ENCODE measurements around the gene HSD17B4. TPM values are rescaled to one million over a fixed set of nuclear protein-coding genes. Genes with fewer than 3 reads are reported as not detected.

HSD17B4 gene
- total RNA-seq, 2 donors from 2014 or later = 93.7 to 225 TPM

GRCh38 chr5:119532637-119533036 is 80.3 kb downstream of the HSD17B4 start:
- intact Hi-C loops (cut with DNase I) = no loop called here
- no peaks in the 10 kb centered on the region for H3K27me3 ChIP-seq (replicated peaks; ENCODE audit: insufficient read depth)
- no peaks in the 10 kb centered on the region for H3K9me3 ChIP-seq
- H3K4me1 ChIP-seq (replicated peaks) = peaks cover 2% of the 10 kb centered on the region
- no peaks in the 10 kb centered on the region for H3K36me3 ChIP-seq
- H3K4me3 ChIP-seq = no peak overlapping the region
- TF ChIP-seq POLR2A (IDR thresholded peaks at IDR 0.05) (no peak), POLR2AphosphoS5 (IDR thresholded peaks at IDR 0.05) (no peak)
- TF ChIP-seq, protein P1, sequence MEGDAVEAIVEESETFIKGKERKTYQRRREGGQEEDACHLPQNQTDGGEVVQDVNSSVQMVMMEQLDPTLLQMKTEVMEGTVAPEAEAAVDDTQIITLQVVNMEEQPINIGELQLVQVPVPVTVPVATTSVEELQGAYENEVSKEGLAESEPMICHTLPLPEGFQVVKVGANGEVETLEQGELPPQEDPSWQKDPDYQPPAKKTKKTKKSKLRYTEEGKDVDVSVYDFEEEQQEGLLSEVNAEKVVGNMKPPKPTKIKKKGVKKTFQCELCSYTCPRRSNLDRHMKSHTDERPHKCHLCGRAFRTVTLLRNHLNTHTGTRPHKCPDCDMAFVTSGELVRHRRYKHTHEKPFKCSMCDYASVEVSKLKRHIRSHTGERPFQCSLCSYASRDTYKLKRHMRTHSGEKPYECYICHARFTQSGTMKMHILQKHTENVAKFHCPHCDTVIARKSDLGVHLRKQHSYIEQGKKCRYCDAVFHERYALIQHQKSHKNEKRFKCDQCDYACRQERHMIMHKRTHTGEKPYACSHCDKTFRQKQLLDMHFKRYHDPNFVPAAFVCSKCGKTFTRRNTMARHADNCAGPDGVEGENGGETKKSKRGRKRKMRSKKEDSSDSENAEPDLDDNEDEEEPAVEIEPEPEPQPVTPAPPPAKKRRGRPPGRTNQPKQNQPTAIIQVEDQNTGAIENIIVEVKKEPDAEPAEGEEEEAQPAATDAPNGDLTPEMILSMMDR (IDR thresholded peaks at IDR 0.05) = no peak
- H3K27ac ChIP-seq = no peak overlapping the region
- 80% methylated on average over 3 of the region's 3 CpGs for WGBS
- no peak for DNase-seq (ENCODE audit: low spot score)

DNA sequence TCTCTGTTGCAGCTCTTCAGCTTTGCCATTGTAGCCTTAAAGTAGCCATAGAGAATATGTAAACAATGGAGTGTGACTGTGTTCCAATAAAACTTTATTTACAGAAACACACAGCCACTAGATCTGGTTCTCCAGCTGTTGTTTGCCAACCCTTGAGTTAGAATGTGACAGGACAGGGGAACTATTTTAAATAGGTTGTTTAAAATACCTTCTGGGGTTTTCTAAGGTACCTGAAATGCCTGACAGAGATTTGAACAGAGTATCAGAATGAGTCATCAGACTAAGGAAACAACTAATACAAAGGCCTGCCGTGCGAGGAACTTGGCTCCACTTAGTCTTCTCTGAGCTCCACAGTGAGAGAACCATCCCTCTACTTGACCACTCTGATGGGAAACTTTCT is 85.4 kb downstream of the HSD17B4 start:
- no peak for DNase-seq (ENCODE audit: low spot score)
- 33% methylated on average over 2 of the region's 2 CpGs for WGBS
- intact Hi-C loops (cut with DNase I) = no loop called here

DNA sequence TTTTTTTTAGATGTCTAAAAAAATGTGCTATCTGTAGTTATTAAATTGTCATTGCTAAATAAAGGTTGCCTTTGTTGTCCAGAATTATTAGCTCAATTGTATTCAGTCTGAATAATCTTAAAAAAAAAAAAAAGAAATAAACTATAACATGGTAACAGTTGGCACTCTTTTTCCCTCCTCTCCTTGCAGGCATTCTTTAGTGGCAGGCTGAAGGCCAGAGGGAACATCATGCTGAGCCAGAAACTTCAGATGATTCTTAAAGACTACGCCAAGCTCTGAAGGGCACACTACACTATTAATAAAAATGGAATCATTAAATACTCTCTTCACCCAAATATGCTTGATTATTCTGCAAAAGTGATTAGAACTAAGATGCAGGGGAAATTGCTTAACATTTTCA is 89.4 kb downstream of the HSD17B4 start:
- Histone ChIP-seq H3K36me3 (no peaks in the 10 kb centered on the region), H3K9me3 (no peaks in the 10 kb centered on the region), H3K4me3 (no peak overlapping the region), H3K4me1 (replicated peaks) (no peaks in the 10 kb centered on the region), H3K27me3 (replicated peaks; ENCODE audit: insufficient read depth) (no peaks in the 10 kb centered on the region), H3K27ac (no peak overlapping the region)
- TF ChIP-seq, protein P1 (IDR thresholded peaks at IDR 0.05) = no peak
- TF ChIP-seq POLR2A (IDR thresholded peaks at IDR 0.05) (no peak), POLR2AphosphoS5 (IDR thresholded peaks at IDR 0.05) (no peak)
- WGBS = 54% methylated on average over 1 of the region's 1 CpG
- DNase-seq (ENCODE audit: low spot score) = no peak
- intact Hi-C loops (cut with DNase I) = no loop called here

More for the DNA sequence above, 85.4 kb downstream of the HSD17B4 start:
- Histone ChIP-seq H3K4me1 (replicated peaks) (no peaks in the 10 kb centered on the region), H3K36me3 (no peaks in the 10 kb centered on the region), H3K27me3 (replicated peaks; ENCODE audit: insufficient read depth) (no peaks in the 10 kb centered on the region), H3K4me3 (no peak overlapping the region), H3K27ac (no peak overlapping the region), H3K9me3 (no peaks in the 10 kb centered on the region)
- TF ChIP-seq POLR2AphosphoS5 (IDR thresholded peaks at IDR 0.05) = peak; percentile 28
- TF ChIP-seq, protein P1 (IDR thresholded peaks at IDR 0.05) = no peak

DNA sequence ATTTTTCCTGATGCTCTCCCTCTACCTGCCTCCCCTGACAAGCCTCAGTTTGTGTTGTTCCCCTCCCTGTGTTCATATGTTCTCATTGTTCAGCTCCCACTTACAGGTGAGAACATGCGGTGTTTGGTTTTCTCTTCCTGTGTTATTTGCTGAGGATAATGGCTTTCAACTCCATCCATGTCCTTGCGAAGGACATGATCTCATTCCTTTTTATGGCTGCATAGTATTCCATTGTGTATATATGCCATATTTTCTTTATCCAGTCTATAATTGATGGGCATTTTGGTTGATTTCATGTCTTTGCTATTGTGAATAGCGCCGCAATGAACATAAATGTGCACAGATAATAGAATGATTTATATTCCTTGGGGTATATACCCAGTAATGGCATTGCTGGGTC is 99.5 kb downstream of the HSD17B4 start:
- intact Hi-C loops (cut with DNase I) = no loop called here
- Histone ChIP-seq H3K36me3 (no peaks in the 10 kb centered on the region), H3K4me1 (replicated peaks) (no peaks in the 10 kb centered on the region), H3K27ac (no peak overlapping the region), H3K9me3 (no peaks in the 10 kb centered on the region), H3K27me3 (replicated peaks; ENCODE audit: insufficient read depth) (no peaks in the 10 kb centered on the region), H3K4me3 (no peak overlapping the region)
- over 99% methylated on average over 4 of the region's 4 CpGs for WGBS
- TF ChIP-seq POLR2A (IDR thresholded peaks at IDR 0.05) = no peak
- no peak for TF ChIP-seq POLR2AphosphoS5 (IDR thresholded peaks at IDR 0.05)
- TF ChIP-seq, protein P1 (IDR thresholded peaks at IDR 0.05) = no peak
- DNase-seq (ENCODE audit: low spot score) = no peak

DNA sequence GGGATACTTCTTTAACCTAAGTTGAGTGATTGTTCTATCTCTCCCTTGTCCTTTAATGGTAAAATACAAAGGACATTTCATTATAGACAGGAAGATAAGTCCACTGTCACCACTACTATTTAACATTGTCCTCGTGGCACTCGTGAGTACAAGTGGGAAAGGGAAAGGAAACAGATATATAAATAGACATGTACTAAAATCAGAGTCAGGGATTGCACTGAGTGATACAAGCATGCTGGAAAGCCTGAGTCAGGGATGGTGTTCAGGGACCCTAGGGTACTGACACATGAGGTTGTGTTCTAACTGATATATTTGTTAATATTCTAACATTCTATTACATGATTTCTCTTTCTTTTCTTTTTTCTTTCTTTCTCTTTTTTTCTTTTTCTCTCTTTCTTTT is 102.3 kb downstream of the HSD17B4 start:
- Histone ChIP-seq H3K4me3 (no peak overlapping the region), H3K36me3 (no peaks in the 10 kb centered on the region), H3K27ac (no peak overlapping the region), H3K9me3 (no peaks in the 10 kb centered on the region), H3K4me1 (replicated peaks) (no peaks in the 10 kb centered on the region), H3K27me3 (replicated peaks; ENCODE audit: insufficient read depth) (no peaks in the 10 kb centered on the region)
- DNase-seq (ENCODE audit: low spot score) = no peak
- TF ChIP-seq, protein P1 (IDR thresholded peaks at IDR 0.05) = no peak
- TF ChIP-seq POLR2A (IDR thresholded peaks at IDR 0.05) (no peak), POLR2AphosphoS5 (IDR thresholded peaks at IDR 0.05) (no peak)
- intact Hi-C loops (cut with DNase I) = no loop called here
- WGBS = 78% methylated on average over 2 of the region's 2 CpGs
